ENCODE data around the gene UBE2QL1. TPM values are rescaled to one million over a fixed set of nuclear protein-coding genes. Genes with fewer than 3 reads are reported as not detected.

The UBE2QL1 gene
- total RNA-seq, 1 experiment from 2014 or later: 2.6 TPM

DNA sequence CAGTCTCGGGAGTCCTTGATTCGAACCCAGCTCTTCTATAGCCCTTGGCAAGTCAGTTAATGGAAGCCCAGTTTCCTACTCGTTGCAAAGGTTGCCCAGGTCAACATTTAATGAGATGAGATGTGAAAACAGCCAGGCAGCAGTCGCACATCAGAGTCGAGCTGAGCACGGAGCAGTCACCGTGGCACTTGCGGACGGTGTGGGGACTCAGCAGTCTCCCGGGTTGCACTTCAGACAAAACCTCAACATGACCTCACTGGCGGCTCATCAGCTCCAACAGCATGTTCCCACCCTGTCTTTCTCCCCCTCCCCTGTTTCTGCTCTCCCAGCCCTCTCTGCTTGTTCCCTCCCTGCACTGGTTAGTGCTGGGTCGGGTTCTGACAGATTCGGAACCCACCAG is 35.8 kb downstream of the UBE2QL1 start:
- ChIA-PET CTCF (no interaction called here), POLR2A (ENCODE audit: low non-redundant PET) (no interaction called here)
- peaks cover 8% of the 10 kb centered on the region for H3K4me1 ChIP-seq (ENCODE audit: insufficient read depth, low read length, poor library complexity, severe bottlenecking)
- H3K36me3 ChIP-seq (ENCODE audit: insufficient read depth, low read length, poor library complexity, severe bottlenecking): no peaks in the 10 kb centered on the region
- H3K27ac ChIP-seq (ENCODE audit: low read depth, low read length, poor library complexity, severe bottlenecking): no peak overlapping the region
- peaks cover 6% of the 10 kb centered on the region for H3K27me3 ChIP-seq (replicated peaks; ENCODE audit: insufficient read depth, low read depth, low read length, poor library complexity)
- DNase-seq (ENCODE audit: low spot score): no peak
- H3K9me3 ChIP-seq (ENCODE audit: low read depth, low read length, poor library complexity, severe bottlenecking): no peaks in the 10 kb centered on the region
- BruUV-seq (replicated peaks): no TSS peak
- intact Hi-C loops (cut with micrococcal nuclease; ENCODE audit: unreplicated experiment): no loop called here
- no peak for TF ChIP-seq EZH2 (IDR thresholded peaks at IDR 0.05; ENCODE audit: borderline replicate concordance, low read depth, low read length, poor library complexity, severe bottlenecking)
- TF ChIP-seq, protein P1, sequence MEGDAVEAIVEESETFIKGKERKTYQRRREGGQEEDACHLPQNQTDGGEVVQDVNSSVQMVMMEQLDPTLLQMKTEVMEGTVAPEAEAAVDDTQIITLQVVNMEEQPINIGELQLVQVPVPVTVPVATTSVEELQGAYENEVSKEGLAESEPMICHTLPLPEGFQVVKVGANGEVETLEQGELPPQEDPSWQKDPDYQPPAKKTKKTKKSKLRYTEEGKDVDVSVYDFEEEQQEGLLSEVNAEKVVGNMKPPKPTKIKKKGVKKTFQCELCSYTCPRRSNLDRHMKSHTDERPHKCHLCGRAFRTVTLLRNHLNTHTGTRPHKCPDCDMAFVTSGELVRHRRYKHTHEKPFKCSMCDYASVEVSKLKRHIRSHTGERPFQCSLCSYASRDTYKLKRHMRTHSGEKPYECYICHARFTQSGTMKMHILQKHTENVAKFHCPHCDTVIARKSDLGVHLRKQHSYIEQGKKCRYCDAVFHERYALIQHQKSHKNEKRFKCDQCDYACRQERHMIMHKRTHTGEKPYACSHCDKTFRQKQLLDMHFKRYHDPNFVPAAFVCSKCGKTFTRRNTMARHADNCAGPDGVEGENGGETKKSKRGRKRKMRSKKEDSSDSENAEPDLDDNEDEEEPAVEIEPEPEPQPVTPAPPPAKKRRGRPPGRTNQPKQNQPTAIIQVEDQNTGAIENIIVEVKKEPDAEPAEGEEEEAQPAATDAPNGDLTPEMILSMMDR (conservative IDR thresholded peaks at IDR 0.05; ENCODE audit: low read depth, low read length): no peak
- no peak overlapping the region for H3K4me3 ChIP-seq (ENCODE audit: low read depth, low read length, poor library complexity, severe bottlenecking)

DNA sequence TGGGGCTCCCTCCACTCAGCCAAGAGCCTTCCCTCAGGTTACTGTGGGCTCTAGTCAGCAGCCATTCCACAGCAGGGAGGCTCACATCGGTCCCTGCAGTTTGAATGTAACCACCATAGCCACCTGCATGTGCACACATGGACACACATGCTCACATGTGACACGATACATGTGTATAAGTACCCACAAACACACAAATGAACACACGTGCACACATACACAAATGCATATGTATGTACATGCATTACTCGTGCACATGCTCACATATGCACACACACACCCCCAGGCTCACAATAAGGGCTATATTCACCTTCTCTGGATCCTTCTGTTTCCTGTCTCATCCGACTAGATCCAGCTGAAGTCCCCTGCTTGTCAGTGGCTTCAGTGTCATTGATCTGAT is 36.2 kb downstream of the UBE2QL1 start:
- H3K27ac ChIP-seq (ENCODE audit: low read depth, low read length, poor library complexity, severe bottlenecking): no peak overlapping the region
- POLR2A ChIA-PET (ENCODE audit: low non-redundant PET): no interaction called here

DNA sequence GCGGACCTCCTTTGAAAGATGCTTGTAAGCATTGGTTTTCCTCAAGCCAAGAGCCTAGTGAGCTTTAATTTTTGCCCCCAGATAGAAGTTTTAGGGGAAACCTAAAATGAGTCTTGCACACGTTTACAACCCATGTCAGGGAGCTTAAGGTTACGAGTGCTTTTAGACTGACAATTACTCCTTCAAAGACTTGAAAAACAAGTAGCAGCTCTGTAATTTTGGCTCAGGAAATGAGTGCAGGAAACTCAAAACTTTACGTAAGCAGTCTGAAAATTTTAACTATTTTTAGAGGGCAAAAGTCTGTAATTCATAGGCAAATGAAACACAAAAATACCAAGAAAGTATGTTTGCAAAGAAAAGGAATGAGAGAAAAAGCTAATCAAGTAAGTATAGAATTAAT is 36.8 kb downstream of the UBE2QL1 start:
- peaks cover 8% of the 10 kb centered on the region for H3K4me1 ChIP-seq (ENCODE audit: insufficient read depth, low read length, poor library complexity, severe bottlenecking)
- no peak for DNase-seq (ENCODE audit: low spot score)
- H3K4me3 ChIP-seq (ENCODE audit: low read depth, low read length, poor library complexity, severe bottlenecking): no peak overlapping the region
- POLR2A ChIA-PET (ENCODE audit: low non-redundant PET): no interaction called here
- no peaks in the 10 kb centered on the region for H3K9me3 ChIP-seq (ENCODE audit: low read depth, low read length, poor library complexity, severe bottlenecking)
- CTCF ChIA-PET: no interaction called here
- intact Hi-C loops (cut with micrococcal nuclease; ENCODE audit: unreplicated experiment): no loop called here
- no peak for TF ChIP-seq EZH2 (IDR thresholded peaks at IDR 0.05; ENCODE audit: borderline replicate concordance, low read depth, low read length, poor library complexity, severe bottlenecking)
- TF ChIP-seq, protein P1 (conservative IDR thresholded peaks at IDR 0.05; ENCODE audit: low read depth, low read length): no peak
- H3K36me3 ChIP-seq (ENCODE audit: insufficient read depth, low read length, poor library complexity, severe bottlenecking): no peaks in the 10 kb centered on the region
- peaks cover 6% of the 10 kb centered on the region for H3K27me3 ChIP-seq (replicated peaks; ENCODE audit: insufficient read depth, low read depth, low read length, poor library complexity)
- no TSS peak for BruUV-seq (replicated peaks)
- H3K27ac ChIP-seq (ENCODE audit: low read depth, low read length, poor library complexity, severe bottlenecking): no peak overlapping the region

More for the DNA sequence above, 36.2 kb downstream of the UBE2QL1 start:
- Histone ChIP-seq H3K4me3 (ENCODE audit: low read depth, low read length, poor library complexity, severe bottlenecking) (no peak overlapping the region), H3K4me1 (ENCODE audit: insufficient read depth, low read length, poor library complexity, severe bottlenecking) (peaks cover 8% of the 10 kb centered on the region), H3K9me3 (ENCODE audit: low read depth, low read length, poor library complexity, severe bottlenecking) (no peaks in the 10 kb centered on the region), H3K27me3 (replicated peaks; ENCODE audit: insufficient read depth, low read depth, low read length, poor library complexity) (peaks cover 6% of the 10 kb centered on the region), H3K36me3 (ENCODE audit: insufficient read depth, low read length, poor library complexity, severe bottlenecking) (no peaks in the 10 kb centered on the region)
- no TSS peak for BruUV-seq (replicated peaks)
- intact Hi-C loops (cut with micrococcal nuclease; ENCODE audit: unreplicated experiment): no loop called here
- TF ChIP-seq, protein P1 (conservative IDR thresholded peaks at IDR 0.05; ENCODE audit: low read depth, low read length): no peak
- no peak for TF ChIP-seq EZH2 (IDR thresholded peaks at IDR 0.05; ENCODE audit: borderline replicate concordance, low read depth, low read length, poor library complexity, severe bottlenecking)
- no peak for DNase-seq (ENCODE audit: low spot score)
- CTCF ChIA-PET: no interaction called here
